ENCODE data around the gene FN3K.

Gene FN3K

DNA sequence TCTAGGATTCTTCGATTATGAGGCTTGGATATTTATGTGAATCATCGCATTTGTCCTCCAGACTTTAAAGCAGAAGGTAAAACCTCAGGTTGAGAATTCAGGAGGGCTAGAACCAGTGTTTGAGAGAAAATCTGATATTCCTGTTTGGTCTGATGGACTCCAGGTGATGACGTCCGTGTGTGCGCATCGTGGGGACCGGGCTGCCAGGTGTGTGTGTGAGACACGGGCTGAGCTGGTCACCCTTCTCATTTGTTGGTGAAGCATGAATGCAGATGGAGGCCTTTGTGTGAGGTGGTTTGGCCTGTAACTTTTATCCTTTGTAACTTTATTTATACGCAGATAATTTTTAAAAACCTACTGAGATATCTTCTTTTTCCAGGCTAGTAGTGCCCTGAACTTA lies 61.6 kb downstream of the FN3K start:
- DNase-seq = no peak

DNA sequence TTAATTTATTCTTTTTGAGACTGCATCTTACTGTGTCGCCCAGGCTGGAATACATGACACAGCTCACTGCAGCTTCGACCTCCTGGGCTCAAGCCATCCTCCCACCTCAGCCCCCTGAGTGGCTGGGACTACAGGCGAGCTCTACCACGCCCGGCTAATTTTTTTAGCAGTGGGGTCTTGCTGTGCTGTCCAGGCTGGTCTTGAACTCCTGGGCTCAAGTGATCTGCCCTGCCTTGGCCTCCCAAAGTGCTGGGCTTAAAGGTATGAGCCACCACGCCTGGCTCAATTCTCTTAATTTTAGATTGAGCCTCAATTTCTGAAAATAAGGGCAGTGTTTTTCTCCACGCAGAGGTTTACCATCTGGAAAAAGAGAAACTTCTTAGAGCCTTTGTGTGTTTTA lies 63.3 kb downstream of the FN3K start:
- DNase-seq = no peak

DNA sequence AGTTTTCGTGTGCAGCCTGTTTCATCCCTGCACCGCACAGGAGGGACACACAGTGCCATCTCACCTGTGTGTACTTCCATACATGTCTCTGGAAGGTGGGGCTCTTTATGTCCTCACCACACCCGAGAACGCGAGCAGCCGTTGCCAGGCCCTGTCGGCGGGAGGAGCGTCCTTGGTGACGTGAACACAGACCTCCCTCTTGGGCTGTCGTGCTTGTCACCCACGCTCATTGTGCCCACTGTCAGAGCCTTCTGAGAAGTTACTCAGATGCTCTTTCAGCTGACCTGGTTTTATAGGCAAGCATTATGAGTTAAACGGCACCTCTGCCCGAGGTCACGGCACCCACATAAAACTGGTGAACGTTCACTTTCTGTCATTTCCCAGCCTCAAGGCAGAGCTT lies 64.2 kb downstream of the FN3K start:
- DNase-seq = no peak

Measured in NCI-H1417 treated with DMSO at 0.1 percent for 48 hours (cell line).